Lung (tissue), 12 donors: Measurements from ENCODE around the gene PCDHGA6. TPM values are rescaled to one million over a fixed set of nuclear protein-coding genes. Genes with fewer than 3 reads are reported as not detected.
"Not testable (repeated sequence)": the region's sequence is repeated elsewhere in the genome, so short reads cannot be mapped to it uniquely, and the experiment has no call there.

Experiments used
- ATAC-seq: fragments of 200-7000 bp; cut with Tn5 transposase; one replicate; pipeline ENCODE4 v1.9.1; 2020; ENCODE audit warnings: moderate number of reproducible peaks; ENCODE audit not compliant: insufficient read depth, low FRiP score
- DNase-seq, 3 donors: peaks; one replicate each; pipeline ENCODE4 v3.0.0-alpha.2; 2013 to 2017
- H3K27ac ChIP-seq, 2 donors: one replicate each; pipeline ENCODE4 v1.5.1; 2013; ENCODE audit warnings: mild to moderate bottlenecking in 2 of 2, moderate library complexity in 2 of 2, control low read depth in 1 of 2, inconsistent platforms in 1 of 2, low read depth in 1 of 2, low read length in 1 of 2
- H3K27me3 ChIP-seq, 3 donors: one replicate each; pipeline ENCODE4 v1.5.1; 2013; ENCODE audit warnings: low read length in 2 of 3; ENCODE audit not compliant: control insufficient read depth in 3 of 3, insufficient read depth in 3 of 3
- H3K36me3 ChIP-seq, 4 donors: one replicate each; pipeline ENCODE4 v1.5.1; 2013; ENCODE audit warnings: low read length in 4 of 4, mild to moderate bottlenecking in 1 of 4, moderate library complexity in 1 of 4; ENCODE audit not compliant: control insufficient read depth in 4 of 4, insufficient read depth in 4 of 4
- H3K4me1 ChIP-seq, 5 donors: one replicate each; pipeline ENCODE4 v1.5.1; 2013; ENCODE audit warnings: low read length in 5 of 5, mild to moderate bottlenecking in 2 of 5, moderate library complexity in 1 of 5; ENCODE audit not compliant: control insufficient read depth in 5 of 5, insufficient read depth in 5 of 5
- H3K4me3 ChIP-seq: one replicate; pipeline ENCODE4 v1.5.1; 2013; ENCODE audit warnings: mild to moderate bottlenecking, control low read depth, moderate library complexity
- H3K9ac ChIP-seq, 2 donors: one replicate each; pipeline ENCODE4 v1.5.1; 2013; ENCODE audit warnings: low read length in 2 of 2, control low read depth in 1 of 2; ENCODE audit not compliant: insufficient read depth in 1 of 2
- H3K9me3 ChIP-seq, 4 donors: one replicate each; pipeline ENCODE4 v1.5.1; 2013; ENCODE audit warnings: low read length in 3 of 4, mild to moderate bottlenecking in 1 of 4, moderate library complexity in 1 of 4; ENCODE audit not compliant: control insufficient read depth in 4 of 4, insufficient read depth in 3 of 4
- WGBS, 2 donors: extraction: QIAGEN DNeasy Blood & Tissue Kit; methylation state at CpG; one replicate each; pipeline ENCODE4 v1.1.7; 2013; 5-methylcytosine and 5-hydroxymethylcytosine counted together
- polyA plus RNA-seq, 2 donors: library from polyadenylated mRNA; stranded (reverse); fragments of 200-250 nt; gene quantifications; one replicate each; pipeline ENCODE4 v1.2.1, GENCODE V29; 2013
- total RNA-seq, 2 donors: library from RNA; depleted of rRNA in 1 of 2; stranded (reverse); fragments of >200 nt in 1 of 2; gene quantifications; one replicate each; pipeline ENCODE4 v1.2.1, GENCODE V29; 2014 to 2021
- TF ChIP-seq, protein P1 (sequence below): IDR thresholded peaks from 2 replicates; pipeline ENCODE4 v1.5.1; 2012; ENCODE audit warnings: mild to moderate bottlenecking; ENCODE audit errors: control extremely low read depth, extremely low read depth
- donor health status: control.
- donor health status: control.
- donor health status: Bipolar disorder and iron deficiency.
- donor health status: healthy.
- donor health status: DM: yes; HTN: yes; CAD: no.

PCDHGA6 gene
- total and polyA plus RNA-seq, 4 donors = 0.59 to 8.5 (median 2.9) TPM

DNA sequence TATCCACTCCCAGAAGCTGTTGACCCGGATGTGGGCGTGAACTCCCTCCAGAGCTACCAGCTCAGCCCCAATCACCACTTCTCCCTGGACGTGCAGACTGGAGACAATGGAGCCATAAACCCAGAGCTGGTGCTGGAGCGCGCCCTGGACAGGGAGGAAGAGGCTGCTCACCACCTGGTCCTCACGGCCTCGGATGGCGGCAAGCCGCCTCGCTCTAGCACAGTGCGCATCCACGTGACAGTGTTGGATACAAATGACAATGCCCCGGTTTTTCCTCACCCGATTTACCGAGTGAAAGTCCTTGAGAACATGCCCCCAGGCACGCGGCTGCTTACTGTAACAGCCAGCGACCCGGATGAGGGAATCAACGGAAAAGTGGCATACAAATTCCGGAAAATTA, 19.6 kb downstream of the PCDHGA6 start:
- ATAC-seq (no peak), DNase-seq (no peak)
- H3K36me3 ChIP-seq = peaks cover 0 to 17% (median 0%) of the 10 kb centered on the region in 4 donors
- WGBS, 2 donors = 34 to 35% methylated on average over 21 of the region's 21 CpGs
- no peaks in the 10 kb centered on the region for H3K4me1 ChIP-seq
- H3K27me3 ChIP-seq = peaks cover 0 to 2% (median 0%) of the 10 kb centered on the region in 3 donors
- H3K9ac ChIP-seq = no peak overlapping the region
- TF ChIP-seq, protein P1, sequence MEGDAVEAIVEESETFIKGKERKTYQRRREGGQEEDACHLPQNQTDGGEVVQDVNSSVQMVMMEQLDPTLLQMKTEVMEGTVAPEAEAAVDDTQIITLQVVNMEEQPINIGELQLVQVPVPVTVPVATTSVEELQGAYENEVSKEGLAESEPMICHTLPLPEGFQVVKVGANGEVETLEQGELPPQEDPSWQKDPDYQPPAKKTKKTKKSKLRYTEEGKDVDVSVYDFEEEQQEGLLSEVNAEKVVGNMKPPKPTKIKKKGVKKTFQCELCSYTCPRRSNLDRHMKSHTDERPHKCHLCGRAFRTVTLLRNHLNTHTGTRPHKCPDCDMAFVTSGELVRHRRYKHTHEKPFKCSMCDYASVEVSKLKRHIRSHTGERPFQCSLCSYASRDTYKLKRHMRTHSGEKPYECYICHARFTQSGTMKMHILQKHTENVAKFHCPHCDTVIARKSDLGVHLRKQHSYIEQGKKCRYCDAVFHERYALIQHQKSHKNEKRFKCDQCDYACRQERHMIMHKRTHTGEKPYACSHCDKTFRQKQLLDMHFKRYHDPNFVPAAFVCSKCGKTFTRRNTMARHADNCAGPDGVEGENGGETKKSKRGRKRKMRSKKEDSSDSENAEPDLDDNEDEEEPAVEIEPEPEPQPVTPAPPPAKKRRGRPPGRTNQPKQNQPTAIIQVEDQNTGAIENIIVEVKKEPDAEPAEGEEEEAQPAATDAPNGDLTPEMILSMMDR = no peak
- no peak overlapping the region for H3K27ac ChIP-seq
- no peak overlapping the region for H3K4me3 ChIP-seq
- peaks cover 3 to 44% (median 19%) of the 10 kb centered on the region in 4 donors for H3K9me3 ChIP-seq

DNA sequence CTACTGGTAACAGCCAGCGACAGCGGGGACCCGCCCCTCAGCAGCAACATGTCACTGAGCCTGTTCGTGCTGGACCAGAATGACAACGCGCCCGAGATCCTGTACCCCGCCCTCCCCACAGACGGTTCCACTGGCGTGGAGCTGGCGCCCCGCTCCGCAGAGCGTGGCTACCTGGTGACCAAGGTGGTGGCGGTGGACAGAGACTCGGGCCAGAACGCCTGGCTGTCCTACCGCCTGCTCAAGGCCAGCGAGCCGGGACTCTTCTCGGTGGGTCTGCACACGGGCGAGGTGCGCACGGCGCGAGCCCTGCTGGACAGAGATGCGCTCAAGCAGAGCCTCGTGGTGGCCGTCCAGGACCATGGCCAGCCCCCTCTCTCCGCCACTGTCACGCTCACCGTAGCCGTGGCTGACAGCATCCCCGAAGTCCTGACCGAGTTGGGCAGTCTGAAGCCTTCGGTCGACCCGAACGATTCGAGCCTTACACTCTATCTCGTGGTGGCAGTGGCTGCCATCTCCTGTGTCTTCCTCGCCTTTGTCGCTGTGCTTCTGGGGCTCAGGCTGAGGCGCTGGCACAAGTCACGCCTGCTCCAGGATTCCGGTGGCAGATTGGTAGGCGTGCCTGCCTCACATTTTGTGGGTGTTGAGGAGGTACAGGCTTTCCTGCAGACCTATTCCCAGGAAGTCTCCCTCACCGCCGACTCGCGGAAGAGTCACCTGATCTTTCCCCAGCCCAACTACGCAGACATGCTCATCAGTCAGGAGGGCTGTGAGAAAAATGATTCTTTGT, 20.9 kb downstream of the PCDHGA6 start:
- H3K27me3 ChIP-seq, H3K9ac ChIP-seq, H3K27ac ChIP-seq, H3K4me1 ChIP-seq, ATAC-seq, H3K4me3 ChIP-seq, DNase-seq: not testable (repeated sequence)
- peaks cover 0 to 16% (median 0%) of the 10 kb centered on the region in 4 donors for H3K36me3 ChIP-seq
- WGBS, 2 donors = 34 to 36% methylated on average over 41 to 45 of the region's 53 CpGs
- peaks cover 3 to 39% (median 17%) of the 10 kb centered on the region in 4 donors for H3K9me3 ChIP-seq

DNA sequence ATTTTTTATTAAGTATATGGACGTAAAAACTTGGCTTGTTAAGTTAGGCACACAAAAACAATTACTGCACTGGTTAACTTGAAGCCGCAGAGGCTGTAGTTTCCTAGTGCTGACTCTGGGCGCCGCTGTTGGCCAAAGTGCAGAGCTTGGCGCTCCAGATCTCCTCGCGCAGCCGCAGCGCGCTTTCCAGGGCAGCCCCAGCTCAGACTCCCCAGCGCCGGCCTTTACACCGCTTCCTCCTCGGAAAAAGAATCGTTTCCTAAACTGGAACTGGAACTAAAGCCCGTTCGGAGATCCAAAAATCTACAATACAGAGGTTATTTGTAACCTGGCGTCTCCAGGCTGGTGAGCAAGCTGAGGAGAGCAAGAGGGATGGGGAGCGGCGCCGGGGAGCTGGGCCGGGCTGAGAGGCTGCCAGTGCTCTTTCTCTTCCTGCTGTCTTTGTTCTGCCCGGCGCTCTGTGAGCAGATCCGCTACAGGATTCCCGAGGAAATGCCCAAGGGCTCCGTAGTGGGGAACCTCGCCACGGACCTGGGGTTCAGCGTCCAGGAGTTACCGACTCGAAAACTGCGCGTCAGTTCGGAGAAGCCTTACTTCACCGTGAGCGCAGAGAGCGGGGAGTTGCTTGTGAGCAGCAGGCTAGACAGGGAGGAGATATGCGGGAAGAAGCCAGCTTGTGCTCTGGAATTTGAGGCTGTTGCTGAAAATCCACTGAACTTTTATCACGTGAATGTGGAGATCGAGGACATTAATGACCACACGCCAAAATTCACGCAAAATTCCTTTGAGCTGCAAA, 24.3 kb downstream of the PCDHGA6 start, which contains the start of gene PCDHGB5:
Gene PCDHGB5, plus strand, starts transcription at position 192 of the 796 bp plus-strand sequence. Its CDS starts 181 bp downstream, at position 373.
- TF ChIP-seq, protein P1 = peak; percentile 22
- not testable (repeated sequence) for H3K27ac ChIP-seq, H3K4me3 ChIP-seq, H3K36me3 ChIP-seq, H3K9ac ChIP-seq, H3K4me1 ChIP-seq, H3K27me3 ChIP-seq
- DNase-seq = peak in 2 of 3 donors; percentile 31 to 44
- peaks cover 3 to 38% (median 22%) of the 10 kb centered on the region in 4 donors for H3K9me3 ChIP-seq
- peak; percentile 62 for ATAC-seq
- WGBS, 2 donors = 5% methylated on average over 20 to 24 of the region's 43 CpGs

DNA sequence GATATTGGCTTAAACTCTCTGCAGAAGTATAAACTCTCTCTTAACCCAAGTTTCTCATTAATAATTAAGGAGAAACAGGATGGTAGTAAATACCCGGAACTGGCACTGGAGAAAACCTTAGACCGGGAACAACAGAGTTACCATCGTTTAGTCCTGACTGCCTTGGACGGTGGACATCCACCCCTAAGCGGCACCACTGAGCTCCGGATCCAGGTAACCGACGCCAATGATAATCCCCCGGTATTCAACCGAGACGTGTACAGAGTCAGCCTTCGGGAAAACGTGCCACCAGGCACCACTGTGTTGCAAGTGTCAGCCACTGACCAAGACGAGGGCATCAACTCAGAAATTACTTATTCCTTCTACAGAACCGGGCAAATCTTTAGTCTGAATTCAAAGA, 24.9 kb downstream of the PCDHGA6 start:
- H3K36me3 ChIP-seq = peaks cover 0 to 5% (median 0%) of the 10 kb centered on the region in 4 donors
- H3K9me3 ChIP-seq = peaks cover 3 to 40% (median 24%) of the 10 kb centered on the region in 4 donors
- TF ChIP-seq, protein P1 = no peak
- no peak overlapping the region for H3K9ac ChIP-seq
- peaks cover 0 to 3% (median 0%) of the 10 kb centered on the region in 5 donors for H3K4me1 ChIP-seq
- H3K4me3 ChIP-seq = no peak overlapping the region
- ATAC-seq = no peak
- H3K27me3 ChIP-seq = no peaks in the 10 kb centered on the region
- no peak for DNase-seq
- H3K27ac ChIP-seq = no peak overlapping the region
- WGBS, 2 donors = 23 to 30% methylated on average over 15 of the region's 15 CpGs
